ENCODE data around the gene DHX32.

DNA sequence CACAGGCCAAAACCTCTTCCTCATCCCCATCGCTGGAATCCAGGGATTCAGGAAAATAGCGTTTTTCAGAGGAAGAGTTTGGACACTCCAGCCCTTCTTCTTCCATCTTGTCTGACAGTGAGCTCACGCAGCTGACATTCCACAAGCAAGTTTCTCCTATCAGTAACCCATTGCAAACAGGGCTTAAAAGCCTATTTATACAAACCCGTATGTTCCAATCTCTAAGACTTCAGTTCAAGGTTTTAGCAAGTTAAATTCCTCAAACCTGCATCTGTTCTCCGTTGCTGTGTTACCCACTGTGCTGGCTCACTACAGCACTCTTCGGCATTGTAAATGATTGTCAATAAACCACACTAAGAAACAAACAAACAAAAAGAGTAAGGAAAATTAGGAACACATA is 373 bp downstream of the DHX32 start:
- no peak for TF ChIP-seq POLR2AphosphoS5 (IDR thresholded peaks at IDR 0.05; ENCODE audit: low read depth, low read length)
- TF ChIP-seq, protein P1, sequence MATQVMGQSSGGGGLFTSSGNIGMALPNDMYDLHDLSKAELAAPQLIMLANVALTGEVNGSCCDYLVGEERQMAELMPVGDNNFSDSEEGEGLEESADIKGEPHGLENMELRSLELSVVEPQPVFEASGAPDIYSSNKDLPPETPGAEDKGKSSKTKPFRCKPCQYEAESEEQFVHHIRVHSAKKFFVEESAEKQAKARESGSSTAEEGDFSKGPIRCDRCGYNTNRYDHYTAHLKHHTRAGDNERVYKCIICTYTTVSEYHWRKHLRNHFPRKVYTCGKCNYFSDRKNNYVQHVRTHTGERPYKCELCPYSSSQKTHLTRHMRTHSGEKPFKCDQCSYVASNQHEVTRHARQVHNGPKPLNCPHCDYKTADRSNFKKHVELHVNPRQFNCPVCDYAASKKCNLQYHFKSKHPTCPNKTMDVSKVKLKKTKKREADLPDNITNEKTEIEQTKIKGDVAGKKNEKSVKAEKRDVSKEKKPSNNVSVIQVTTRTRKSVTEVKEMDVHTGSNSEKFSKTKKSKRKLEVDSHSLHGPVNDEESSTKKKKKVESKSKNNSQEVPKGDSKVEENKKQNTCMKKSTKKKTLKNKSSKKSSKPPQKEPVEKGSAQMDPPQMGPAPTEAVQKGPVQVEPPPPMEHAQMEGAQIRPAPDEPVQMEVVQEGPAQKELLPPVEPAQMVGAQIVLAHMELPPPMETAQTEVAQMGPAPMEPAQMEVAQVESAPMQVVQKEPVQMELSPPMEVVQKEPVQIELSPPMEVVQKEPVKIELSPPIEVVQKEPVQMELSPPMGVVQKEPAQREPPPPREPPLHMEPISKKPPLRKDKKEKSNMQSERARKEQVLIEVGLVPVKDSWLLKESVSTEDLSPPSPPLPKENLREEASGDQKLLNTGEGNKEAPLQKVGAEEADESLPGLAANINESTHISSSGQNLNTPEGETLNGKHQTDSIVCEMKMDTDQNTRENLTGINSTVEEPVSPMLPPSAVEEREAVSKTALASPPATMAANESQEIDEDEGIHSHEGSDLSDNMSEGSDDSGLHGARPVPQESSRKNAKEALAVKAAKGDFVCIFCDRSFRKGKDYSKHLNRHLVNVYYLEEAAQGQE (IDR thresholded peaks at IDR 0.05; ENCODE audit: insufficient read depth in 1 of 2, low read depth in 2 of 2, low read length in 2 of 2): no peak

All from PFSK-1 (cell line).